ENCODE measurements around the gene FAIM2.

Gene FAIM2

GRCh38 chr12:49951411-49952240 is 47.9 kb upstream of the FAIM2 start:
- Histone ChIP-seq H3K4me3 (ENCODE audit: low read length) (no peak overlapping the region), H4K20me1 (ENCODE audit: insufficient read depth, low read length) (no peaks in the 10 kb centered on the region), H3K9ac (ENCODE audit: low read length) (no peak overlapping the region), H3K36me3 (replicated peaks; ENCODE audit: low read depth, low read length) (no peaks in the 10 kb centered on the region), H3K9me3 (ENCODE audit: insufficient read depth, low read length) (no peaks in the 10 kb centered on the region), H3K4me1 (ENCODE audit: low read length) (peaks cover 8% of the 10 kb centered on the region; the same call in 1 of the 2 replicates), H3K4me2 (ENCODE audit: low read length) (no peak overlapping the region), H2AFZ (ENCODE audit: low read depth, low read length) (no peak overlapping the region), H3K79me2 (ENCODE audit: low read length) (no peaks in the 10 kb centered on the region), H3K27ac (ENCODE audit: low read length) (no peak overlapping the region), H3K27me3 (ENCODE audit: low read depth, low read length) (peaks cover 2% of the 10 kb centered on the region; the same call in 1 of the 2 replicates)
- TF ChIP-seq CTCF (IDR thresholded peaks at IDR 0.05; ENCODE audit: low read depth, low read length) (no peak), EZH2phosphoT487 (IDR thresholded peaks at IDR 0.05; ENCODE audit: low read depth) (no peak)

GRCh38 chr12:49950273-49951251 is 46.9 kb upstream of the FAIM2 start, which contains the start of gene AQP2:
TSS of gene AQP2 (plus strand) at chr12:49950737. CDS start at chr12:49950831, 94 bp downstream.
- Histone ChIP-seq H3K4me3 (ENCODE audit: low read length) (no peak within 1 kb of the TSS), H3K27me3 (ENCODE audit: low read depth, low read length) (no peaks in the 10 kb centered on the region), H4K20me1 (ENCODE audit: insufficient read depth, low read length) (no peaks in the 10 kb centered on the region), H3K79me2 (ENCODE audit: low read length) (no peaks in the 10 kb centered on the region), H2AFZ (ENCODE audit: low read depth, low read length) (no peak within 1 kb of the TSS), H3K27ac (ENCODE audit: low read length) (no peak within 1 kb of the TSS), H3K9ac (ENCODE audit: low read length) (no peak within 1 kb of the TSS), H3K4me2 (ENCODE audit: low read length) (no peak within 1 kb of the TSS), H3K9me3 (ENCODE audit: insufficient read depth, low read length) (no peaks in the 10 kb centered on the region), H3K36me3 (replicated peaks; ENCODE audit: low read depth, low read length) (no peaks in the 10 kb centered on the region), H3K4me1 (ENCODE audit: low read length) (peaks cover 5% of the 10 kb centered on the region; the same call in 1 of the 2 replicates)
- TF ChIP-seq EZH2phosphoT487 (IDR thresholded peaks at IDR 0.05; ENCODE audit: low read depth) (no peak), CTCF (IDR thresholded peaks at IDR 0.05; ENCODE audit: low read depth, low read length) (no peak)

GRCh38 chr12:49949866-49950265 is 46.2 kb upstream of the FAIM2 start:
- Histone ChIP-seq H3K9me3 (ENCODE audit: insufficient read depth, low read length) (no peaks in the 10 kb centered on the region), H3K9ac (ENCODE audit: low read length) (no peak overlapping the region), H3K4me1 (ENCODE audit: low read length) (peaks cover 9% of the 10 kb centered on the region; the same call in 1 of the 2 replicates), H3K4me2 (ENCODE audit: low read length) (no peak overlapping the region), H3K36me3 (replicated peaks; ENCODE audit: low read depth, low read length) (no peaks in the 10 kb centered on the region), H4K20me1 (ENCODE audit: insufficient read depth, low read length) (no peaks in the 10 kb centered on the region), H2AFZ (ENCODE audit: low read depth, low read length) (no peak overlapping the region), H3K27ac (ENCODE audit: low read length) (no peak overlapping the region), H3K27me3 (ENCODE audit: low read depth, low read length) (no peaks in the 10 kb centered on the region), H3K4me3 (ENCODE audit: low read length) (no peak overlapping the region), H3K79me2 (ENCODE audit: low read length) (no peaks in the 10 kb centered on the region)
- TF ChIP-seq CTCF (IDR thresholded peaks at IDR 0.05; ENCODE audit: low read depth, low read length) = no peak
- TF ChIP-seq EZH2phosphoT487 (IDR thresholded peaks at IDR 0.05; ENCODE audit: low read depth) = no peak

All from OCI-LY3 (cell line).